ENCODE results near the gene EFCAB11.
"Not testable (repeated sequence)": the region's sequence is repeated elsewhere in the genome, so short reads cannot be mapped to it uniquely, and the experiment has no call there.

Gene EFCAB11

GRCh38 chr14:89892953-89893352 lies 61.6 kb downstream of the EFCAB11 start:
- Histone ChIP-seq H3K4me3 (ENCODE audit: extremely low read depth, insufficient read depth, low read length, poor library complexity, severe bottlenecking) (no peak overlapping the region), H3K9me3 (ENCODE audit: control insufficient read depth, low read length) (no peaks in the 10 kb centered on the region)
- 92 to 94% methylated on average over 4 to 6 of the region's 6 CpGs for WGBS, 2 experiments (ENCODE audit: insufficient coverage in 2 of 2)

DNA sequence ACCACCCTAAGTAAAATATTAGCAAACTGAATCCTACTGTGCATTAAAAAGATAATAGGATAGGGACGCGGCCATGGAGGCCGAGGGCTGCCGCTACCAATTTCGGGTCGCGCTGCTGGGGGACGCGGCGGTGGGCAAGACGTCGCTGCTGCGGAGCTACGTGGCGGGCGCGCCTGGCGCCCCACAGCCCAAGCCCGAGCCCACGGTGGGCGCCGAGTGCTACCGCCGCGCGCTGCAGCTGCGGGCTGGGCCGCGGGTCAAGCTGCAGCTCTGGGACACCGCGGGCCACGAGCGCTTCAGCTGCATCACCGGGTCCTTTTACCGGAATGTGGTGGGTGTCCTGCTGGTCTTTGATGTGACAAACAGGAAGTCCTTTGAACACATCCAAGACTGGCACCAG lies 62.8 kb downstream of the EFCAB11 start:
- not testable (repeated sequence) for H3K9me3 ChIP-seq (ENCODE audit: control insufficient read depth, low read length)

More at GRCh38 chr14:89892953-89893352, 61.6 kb downstream of the EFCAB11 start:
- Histone ChIP-seq H3K27ac (ENCODE audit: low read depth, low read length, severe bottlenecking) (no peak overlapping the region), H3K4me1 (ENCODE audit: control insufficient read depth, insufficient read depth, low read length, poor library complexity, severe bottlenecking) (no peaks in the 10 kb centered on the region), H3K36me3 (ENCODE audit: control insufficient read depth, insufficient read depth, low read length) (no peaks in the 10 kb centered on the region)

GRCh38 chr14:89891055-89891454 lies 63.5 kb downstream of the EFCAB11 start:
- Histone ChIP-seq H3K9me3 (ENCODE audit: control insufficient read depth, low read length) (no peaks in the 10 kb centered on the region), H3K4me1 (ENCODE audit: control insufficient read depth, insufficient read depth, low read length, poor library complexity, severe bottlenecking) (no peaks in the 10 kb centered on the region), H3K27ac (ENCODE audit: low read depth, low read length, severe bottlenecking) (no peak overlapping the region), H3K4me3 (ENCODE audit: extremely low read depth, insufficient read depth, low read length, poor library complexity, severe bottlenecking) (no peak overlapping the region), H3K36me3 (ENCODE audit: control insufficient read depth, insufficient read depth, low read length) (no peaks in the 10 kb centered on the region)
- 100% methylated on average over 1 of the region's 1 CpG; no CpG with 5 or more reads in 1 of the 2 experiments for WGBS, 2 experiments (ENCODE audit: insufficient coverage in 2 of 2)

More for the DNA sequence above, 62.8 kb downstream of the EFCAB11 start:
- not testable (repeated sequence) for H3K27ac ChIP-seq (ENCODE audit: low read depth, low read length, severe bottlenecking); H3K4me1 ChIP-seq (ENCODE audit: control insufficient read depth, insufficient read depth, low read length, poor library complexity, severe bottlenecking); H3K36me3 ChIP-seq (ENCODE audit: control insufficient read depth, insufficient read depth, low read length); H3K4me3 ChIP-seq (ENCODE audit: extremely low read depth, insufficient read depth, low read length, poor library complexity, severe bottlenecking)
- WGBS, 2 experiments (ENCODE audit: insufficient coverage in 2 of 2), result 96 to 99% methylated on average over 27 of the region's 35 CpGs

- no peaks in the 10 kb centered on the region for H3K4me1 ChIP-seq (ENCODE audit: control insufficient read depth, insufficient read depth, low read length, poor library complexity, severe bottlenecking)
- H3K4me3 ChIP-seq (ENCODE audit: extremely low read depth, insufficient read depth, low read length, poor library complexity, severe bottlenecking), result no peak overlapping the region
- 87 to 100% methylated on average over 2 to 3 of the region's 4 CpGs for WGBS, 2 experiments (ENCODE audit: insufficient coverage in 2 of 2)
- H3K9me3 ChIP-seq (ENCODE audit: control insufficient read depth, low read length), result no peaks in the 10 kb centered on the region
- no peaks in the 10 kb centered on the region for H3K36me3 ChIP-seq (ENCODE audit: control insufficient read depth, insufficient read depth, low read length)
- no peak overlapping the region for H3K27ac ChIP-seq (ENCODE audit: low read depth, low read length, severe bottlenecking)
Measured at GRCh38 chr14:89890589-89890988, 63.9 kb downstream of the EFCAB11 start.

DNA sequence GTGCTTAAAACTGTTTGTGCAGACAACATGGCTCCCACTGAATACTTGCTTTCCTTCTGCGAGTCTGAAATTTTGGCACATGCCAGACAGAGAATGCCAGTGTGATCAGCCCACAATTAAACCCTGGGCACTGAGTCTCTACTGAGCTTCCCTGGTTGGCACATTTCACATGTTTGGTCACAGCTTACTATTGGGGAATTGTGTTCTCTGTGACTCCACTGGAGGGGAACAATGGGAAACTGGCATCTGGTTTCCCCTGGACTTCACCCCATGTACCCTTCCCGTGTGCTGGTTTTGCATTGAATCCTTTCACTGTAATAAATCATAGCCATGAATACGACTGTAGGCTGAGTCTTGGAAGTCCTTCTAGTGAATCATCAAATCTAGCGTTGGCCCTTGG lies 64.9 kb downstream of the EFCAB11 start:
- Histone ChIP-seq H3K27ac (ENCODE audit: low read depth, low read length, severe bottlenecking) (no peak overlapping the region), H3K4me1 (ENCODE audit: control insufficient read depth, insufficient read depth, low read length, poor library complexity, severe bottlenecking) (no peaks in the 10 kb centered on the region), H3K4me3 (ENCODE audit: extremely low read depth, insufficient read depth, low read length, poor library complexity, severe bottlenecking) (no peak overlapping the region), H3K36me3 (ENCODE audit: control insufficient read depth, insufficient read depth, low read length) (no peaks in the 10 kb centered on the region), H3K9me3 (ENCODE audit: control insufficient read depth, low read length) (no peaks in the 10 kb centered on the region)
- 86 to 95% methylated on average over 2 to 3 of the region's 4 CpGs for WGBS, 2 experiments (ENCODE audit: insufficient coverage in 2 of 2)

DNA sequence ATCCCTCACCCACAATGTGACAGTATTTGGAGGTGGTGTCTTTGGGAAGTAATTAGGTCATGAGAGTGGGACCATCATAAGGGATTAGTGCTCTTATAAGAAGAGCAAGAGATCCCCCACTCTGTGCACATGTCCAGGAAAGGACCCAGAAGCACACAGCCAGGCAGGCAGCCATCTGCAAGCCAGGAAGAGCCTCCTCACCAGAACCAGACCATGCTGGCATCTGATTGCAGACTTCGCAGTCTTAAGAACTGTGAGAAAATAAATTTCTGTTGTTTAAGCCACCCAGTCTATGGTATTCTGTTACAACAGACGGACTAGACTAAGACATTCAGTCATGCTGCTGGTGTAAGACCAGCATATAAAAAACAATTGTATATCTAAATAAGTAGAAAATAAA lies 69.8 kb downstream of the EFCAB11 start:
- Histone ChIP-seq H3K4me1 (ENCODE audit: control insufficient read depth, insufficient read depth, low read length, poor library complexity, severe bottlenecking) (no peaks in the 10 kb centered on the region), H3K4me3 (ENCODE audit: extremely low read depth, insufficient read depth, low read length, poor library complexity, severe bottlenecking) (no peak overlapping the region), H3K27ac (ENCODE audit: low read depth, low read length, severe bottlenecking) (no peak overlapping the region), H3K9me3 (ENCODE audit: control insufficient read depth, low read length) (no peaks in the 10 kb centered on the region), H3K36me3 (ENCODE audit: control insufficient read depth, insufficient read depth, low read length) (no peaks in the 10 kb centered on the region)
- 83% methylated on average over 1 of the region's 2 CpGs; no CpG with 5 or more reads in 1 of the 2 experiments for WGBS, 2 experiments (ENCODE audit: insufficient coverage in 2 of 2)

- Histone ChIP-seq H3K4me3 (ENCODE audit: extremely low read depth, insufficient read depth, low read length, poor library complexity, severe bottlenecking) (no peak overlapping the region), H3K9me3 (ENCODE audit: control insufficient read depth, low read length) (no peaks in the 10 kb centered on the region), H3K36me3 (ENCODE audit: control insufficient read depth, insufficient read depth, low read length) (no peaks in the 10 kb centered on the region), H3K27ac (ENCODE audit: low read depth, low read length, severe bottlenecking) (no peak overlapping the region), H3K4me1 (ENCODE audit: control insufficient read depth, insufficient read depth, low read length, poor library complexity, severe bottlenecking) (no peaks in the 10 kb centered on the region)
- WGBS, 2 experiments (ENCODE audit: insufficient coverage in 2 of 2), result no CpG with 5 or more reads among the region's 1 CpG
Measured at GRCh38 chr14:89881839-89882238, 72.7 kb downstream of the EFCAB11 start.

DNA sequence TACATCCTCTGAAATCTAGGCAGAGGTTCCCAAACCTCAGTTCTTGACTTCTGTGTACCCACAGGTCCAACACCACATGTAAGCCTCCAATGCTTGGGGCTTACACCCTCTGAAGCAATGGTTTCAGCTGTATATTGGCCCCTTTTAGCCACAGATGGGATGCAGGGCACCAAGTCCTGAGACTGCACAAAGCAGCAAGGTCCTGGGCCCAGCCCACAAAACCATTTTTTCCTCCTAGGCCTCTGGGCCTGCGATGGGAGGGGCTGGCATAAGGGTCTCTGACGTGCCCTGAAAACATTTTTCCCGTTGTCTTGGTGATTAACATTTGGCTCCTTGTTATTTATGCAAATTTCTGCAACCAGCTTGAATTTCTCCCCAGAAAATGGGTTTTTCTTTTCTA lies 80.4 kb downstream of the EFCAB11 start:
- H3K36me3 ChIP-seq (ENCODE audit: control insufficient read depth, insufficient read depth, low read length); H3K4me1 ChIP-seq (ENCODE audit: control insufficient read depth, insufficient read depth, low read length, poor library complexity, severe bottlenecking); H3K4me3 ChIP-seq (ENCODE audit: extremely low read depth, insufficient read depth, low read length, poor library complexity, severe bottlenecking); H3K27ac ChIP-seq (ENCODE audit: low read depth, low read length, severe bottlenecking); H3K9me3 ChIP-seq (ENCODE audit: control insufficient read depth, low read length): not testable (repeated sequence)
- WGBS, 2 experiments (ENCODE audit: insufficient coverage in 2 of 2), result 90 to 91% methylated on average over 2 to 3 of the region's 3 CpGs

DNA sequence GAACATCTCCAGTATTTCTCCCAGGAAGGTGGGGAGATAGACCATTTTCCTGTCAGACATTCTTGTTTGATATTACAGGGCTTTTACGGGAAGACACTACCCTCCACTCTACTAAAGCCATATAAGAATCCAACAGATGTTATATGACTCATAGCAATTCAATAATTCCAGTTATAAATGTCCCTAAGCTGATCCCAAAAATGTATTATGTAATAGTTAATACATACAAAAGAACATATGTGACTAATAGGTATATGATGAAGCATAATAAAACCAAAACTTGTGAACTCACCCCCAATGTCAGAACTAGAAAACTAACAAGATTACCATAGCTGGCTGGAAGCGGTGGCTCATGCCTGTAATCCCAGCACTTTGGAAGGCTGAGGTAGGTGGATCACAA lies 84.2 kb downstream of the EFCAB11 start:
- Histone ChIP-seq H3K27ac (ENCODE audit: low read depth, low read length, severe bottlenecking) (no peak overlapping the region), H3K4me1 (ENCODE audit: control insufficient read depth, insufficient read depth, low read length, poor library complexity, severe bottlenecking) (no peaks in the 10 kb centered on the region), H3K36me3 (ENCODE audit: control insufficient read depth, insufficient read depth, low read length) (no peaks in the 10 kb centered on the region), H3K9me3 (ENCODE audit: control insufficient read depth, low read length) (peaks cover 15% of the 10 kb centered on the region), H3K4me3 (ENCODE audit: extremely low read depth, insufficient read depth, low read length, poor library complexity, severe bottlenecking) (no peak overlapping the region)
- WGBS, 2 experiments (ENCODE audit: insufficient coverage in 2 of 2), result 100% methylated on average over 1 of the region's 2 CpGs; no CpG with 5 or more reads in 1 of the 2 experiments

GRCh38 chr14:89869606-89870005 lies 84.9 kb downstream of the EFCAB11 start:
- Histone ChIP-seq H3K36me3 (ENCODE audit: control insufficient read depth, insufficient read depth, low read length) (no peaks in the 10 kb centered on the region), H3K9me3 (ENCODE audit: control insufficient read depth, low read length) (peaks cover 9% of the 10 kb centered on the region), H3K4me3 (ENCODE audit: extremely low read depth, insufficient read depth, low read length, poor library complexity, severe bottlenecking) (no peak overlapping the region), H3K4me1 (ENCODE audit: control insufficient read depth, insufficient read depth, low read length, poor library complexity, severe bottlenecking) (no peaks in the 10 kb centered on the region), H3K27ac (ENCODE audit: low read depth, low read length, severe bottlenecking) (no peak overlapping the region)
- 80 to 94% methylated on average over 1 to 2 of the region's 2 CpGs for WGBS, 2 experiments (ENCODE audit: insufficient coverage in 2 of 2)

GRCh38 chr14:89866458-89866857 lies 88.1 kb downstream of the EFCAB11 start:
- H3K27ac ChIP-seq (ENCODE audit: low read depth, low read length, severe bottlenecking), result no peak overlapping the region
- H3K4me1 ChIP-seq (ENCODE audit: control insufficient read depth, insufficient read depth, low read length, poor library complexity, severe bottlenecking), result no peaks in the 10 kb centered on the region
- H3K36me3 ChIP-seq (ENCODE audit: control insufficient read depth, insufficient read depth, low read length), result no peaks in the 10 kb centered on the region
- peaks cover 8% of the 10 kb centered on the region for H3K9me3 ChIP-seq (ENCODE audit: control insufficient read depth, low read length)
- 86 to 100% methylated on average over 2 of the region's 3 CpGs for WGBS, 2 experiments (ENCODE audit: insufficient coverage in 2 of 2)
- H3K4me3 ChIP-seq (ENCODE audit: extremely low read depth, insufficient read depth, low read length, poor library complexity, severe bottlenecking), result no peak overlapping the region
